ENCODE results near the gene ANKRD52. TPM values are rescaled to one million over a fixed set of nuclear protein-coding genes. Genes with fewer than 3 reads are reported as not detected.

ANKRD52 gene
- total and polyA plus RNA-seq, 2 of the 8 experiments (the other 6 are each of a cell fraction or from before 2014, with no cell fraction given) = 14.0 to 36.3 TPM

DNA sequence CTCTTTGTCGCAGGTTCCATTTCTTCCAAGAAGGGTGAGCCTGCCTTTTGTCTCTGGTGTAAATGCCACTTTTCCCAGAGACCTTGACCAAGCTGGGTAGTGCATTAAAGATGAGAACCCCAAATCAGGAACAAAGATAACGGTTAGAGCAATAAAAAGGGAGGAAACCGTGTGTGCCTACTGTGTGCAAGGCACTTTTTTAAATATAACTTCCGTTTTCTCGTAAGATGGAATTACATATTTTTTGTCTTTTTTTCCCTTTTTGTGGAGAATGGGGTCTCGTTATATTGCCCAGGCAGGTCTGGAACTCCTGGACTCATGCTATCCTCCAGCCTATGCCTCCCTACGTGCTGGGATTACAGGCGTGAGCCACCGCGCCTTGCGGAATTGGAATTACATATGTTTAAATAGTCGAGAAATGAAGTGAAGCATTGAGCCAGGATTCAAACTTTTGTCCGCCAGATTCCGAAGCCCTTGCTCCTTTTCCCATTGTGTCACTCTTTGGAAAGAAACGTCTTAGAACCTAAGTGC is 34.5 kb downstream of the ANKRD52 start:
- Histone ChIP-seq H4K8ac (ENCODE audit: extremely low read depth, insufficient read depth, low read length) (no peak overlapping the region), H3K9ac (replicated peaks in 1 of 4; ENCODE audit: extremely low read depth in 1 of 4, low read depth in 3 of 4, low read length in 3 of 4) (no peak overlapping the region), H3K23me2 (ENCODE audit: low read depth, low read length) (peaks cover 22% of the 10 kb centered on the region), H2BK15ac (ENCODE audit: low read length) (no peak overlapping the region), H3K4ac (replicated peaks; ENCODE audit: insufficient read length, low read depth, low read length) (peak overlapping the region; percentile 63), H3K56ac (replicated peaks; ENCODE audit: insufficient read length, low read depth, low read length) (no peak overlapping the region), H2AFZ (ENCODE audit: low read length) (peak overlapping the region; percentile 64; the same call in 1 of the 2 replicates), H4K20me1 (replicated peaks in 1 of 2; ENCODE audit: control insufficient read depth in 1 of 2, insufficient read depth in 2 of 2, low read length in 2 of 2) (peaks cover 0 to 2% of the 10 kb centered on the region in 2 experiments), H3K79me2 (ENCODE audit: control insufficient read depth in 1 of 2, insufficient read depth in 2 of 2, low read length in 2 of 2) (peaks cover 0 to 17% of the 10 kb centered on the region in 2 experiments; a peak in 2 of 4 replicates), H3K23ac (ENCODE audit: insufficient read length) (no peak overlapping the region), H2AK5ac (ENCODE audit: low read depth, low read length) (0 out of 2 replicates have a peak overlapping the region, but pooled peaks have one; percentile 0), H3K18ac (ENCODE audit: extremely low read depth, low read length) (peak overlapping the region; percentile 54; the same call in 1 of the 2 replicates), H3K79me1 (ENCODE audit: low read depth, low read length) (peaks cover 6% of the 10 kb centered on the region), H2BK20ac (ENCODE audit: low read length) (no peak overlapping the region), H2BK5ac (ENCODE audit: low read depth, low read length) (peak overlapping the region; percentile 55; the same call in 1 of the 2 replicates), H4K91ac (replicated peaks; ENCODE audit: insufficient read length, low read length) (no peak overlapping the region), H3K4me1 (replicated peaks in 1 of 4; ENCODE audit: control insufficient read depth in 3 of 4, insufficient read depth in 4 of 4, low read length in 3 of 4) (peaks cover 3 to 13% (median 6%) of the 10 kb centered on the region in 4 experiments; a peak in 6 of 7 replicates), H2BK12ac (ENCODE audit: low read depth, low read length) (no peak overlapping the region; the same call in 1 of the 2 replicates), H3K27ac (ENCODE audit: low read depth, low read length) (peak overlapping the region; percentile 59; the same call in 1 of the 2 replicates), H2BK120ac (replicated peaks; ENCODE audit: low read depth, low read length) (peak overlapping the region; percentile 9), H3K4me3 (ENCODE audit: extremely low read depth in 1 of 4, insufficient read depth in 2 of 4, low read depth in 3 of 4, low read length in 4 of 4) (peak overlapping the region in 3 of 4 experiments; percentile 10 to 47 (median 14); a peak in 5 of 8 replicates), H3K9me3 (ENCODE audit: insufficient read depth in 2 of 2, low read depth in 1 of 2, low read length in 1 of 2) (no peaks in the 10 kb centered on the region), H3K14ac (ENCODE audit: insufficient read length) (no peak overlapping the region), H3K4me2 (ENCODE audit: insufficient read depth in 1 of 2, low read depth in 2 of 2, low read length in 2 of 2) (peak overlapping the region; percentile 63 to 100), H3K36me3 (ENCODE audit: control insufficient read depth in 2 of 4, insufficient read depth in 4 of 4, low read length in 3 of 4) (peaks cover 0 to 4% (median 1%) of the 10 kb centered on the region in 4 experiments; a peak in 1 of 8 replicates), H3K27me3 (replicated peaks in 1 of 4; ENCODE audit: control insufficient read depth in 3 of 4, extremely low read depth in 1 of 4, insufficient read depth in 3 of 4, low read length in 3 of 4) (no peaks in the 10 kb centered on the region), H4K5ac (ENCODE audit: insufficient read length, low read depth, low read length) (peak overlapping the region; percentile 53)
- DNase-seq (ENCODE audit: low read depth in 1 of 2, low spot score in 2 of 2) (no peak), FAIRE-seq (no peak)
- 49% methylated on average over 15 of the region's 15 CpGs; no CpG with 5 or more reads in 1 of the 2 experiments for WGBS, 2 experiments (ENCODE audit: extremely low coverage in 1 of 2, insufficient coverage in 1 of 2, insufficient read length in 1 of 2, insufficient replicate concordance in 2 of 2, low coverage in 1 of 2, low lambda C conversion rate in 2 of 2, missing lambda C conversion rate in 1 of 2)
- CTCF ChIA-PET (ENCODE audit: partially characterized antibody) = interaction anchor here (0.8 to 4.2 kb wide), 11 partner anchors 10 to 105 kb away, joined by 3 to 89 read pairs (median 22); partner anchors contain the start of genes ANKRD52, SMARCC2 and ZC3H10
- POLR2A ChIA-PET (ENCODE audit: partially characterized antibody) = interaction anchor here (1.0 to 9.8 kb wide), 8 partner anchors 10 to 96 kb away, joined by 3 to 203 read pairs (median 31); partner anchors contain the start of genes ANKRD52, CNPY2, ESYT1 and SMARCC2
- no peak for TF ChIP-seq GABPA (IDR thresholded peaks at IDR 0.05; ENCODE audit: borderline replicate concordance, insufficient read depth, low read length)
- TF ChIP-seq ZNF274 (IDR thresholded peaks at IDR 0.05; ENCODE audit: borderline replicate concordance, extremely low read depth, low read length) = no peak
- TF ChIP-seq JUND (IDR thresholded peaks at IDR 0.05; ENCODE audit: low read length) = no peak
- TF ChIP-seq EGR1 (IDR thresholded peaks at IDR 0.05; ENCODE audit: borderline replicate concordance, low read depth, low read length) = no peak
- no peak for TF ChIP-seq MAFK (IDR thresholded peaks at IDR 0.05; ENCODE audit: low read depth, low read length)
- no peak for TF ChIP-seq SIN3A (conservative IDR thresholded peaks at IDR 0.05 in 1 of 2, IDR thresholded peaks at IDR 0.05 in 1 of 2; ENCODE audit: low read depth in 1 of 2, low read length in 2 of 2)
- TF ChIP-seq CEBPB (IDR thresholded peaks at IDR 0.05; ENCODE audit: low read depth, low read length) = no peak

Data from H1 (cell line).